Heart left ventricle (tissue), 13 donors: ENCODE measurements around the gene MRPL18.

Experiments
- CTCF ChIP-seq, 12 donors: fragments of 200-600 bp; sonication (generic) in 4 of 12; IDR thresholded peaks; one replicate each; pipeline versions ENCODE4 v1.5.0 to v1.8.0; 2018 to 2022; ENCODE audit warnings: antibody characterized with exemption in 12 of 12, mild to moderate bottlenecking in 5 of 12
- POLR2A ChIP-seq, 2 donors: fragments of 450-650 bp; IDR thresholded peaks; one replicate each; pipeline ENCODE4 v1.6.1; 2017; ENCODE audit warnings: antibody characterized with exemption in 2 of 2, mild to moderate bottlenecking in 2 of 2, moderate library complexity in 2 of 2
- donor health status: ischemic (EF 13 %, LVEDD 7.1; RV severe dilation, severe dysfunction).
- donor health status: DM: no; HTN: yes; CAD: no.
- donor health status: DM: no; HTN: no; CAD: no.
- donor health status: ischemic (EF 25% LVEDD 6.9; RV normal size, moderate dysfunction).
- donor health status: ischemic (EF 25% LVEDD 5.7; RV mildly dilated, moderate dysfunction).
- donor health status: ischemic (EF 35%, LVEDD 5.7; RV mildly dilated, moderate dysfunction).
- donor health status: nonischemic (EF 11% LVEDD 7.7; RV severe dilation, severe dysfunction).
- donor health status: DM: yes; HTN: yes; CAD: no.
- donor health status: PGD.
- donor health status: ischemic (EF 29% LVEDD 5.4; RV normal size, mild dysfunction).
- donor health status: nonischemic (EF 23%, LVEDD 6.1; RV moderate dilation, normal function).

GRCh38 chr6:159800141-159800865, 10.0 kb downstream of the MRPL18 start, which contains the start of gene PNLDC1:
- TF ChIP-seq CTCF (IDR thresholded peaks at IDR 0.05) (no peak), POLR2A (IDR thresholded peaks at IDR 0.05) (no peak)
